PC-9 (cell line): ENCODE results near the gene LRRC27.

ENCODE experiments used
- EZH2 ChIP-seq: fragments of 200-600 bp; sonication (generic); IDR thresholded peaks from 2 replicates; pipeline ENCODE4 v1.8.0; 2017; ENCODE audit warnings: antibody characterized with exemption, low read depth
- TF ChIP-seq, protein P1 (sequence below): fragments of 200-600 bp; sonication (generic); conservative IDR thresholded peaks from 2 replicates; pipeline ENCODE4 v1.6.1; 2017; ENCODE audit warnings: mixed run types, antibody characterized with exemption, mild to moderate bottlenecking, moderate library complexity

DNA sequence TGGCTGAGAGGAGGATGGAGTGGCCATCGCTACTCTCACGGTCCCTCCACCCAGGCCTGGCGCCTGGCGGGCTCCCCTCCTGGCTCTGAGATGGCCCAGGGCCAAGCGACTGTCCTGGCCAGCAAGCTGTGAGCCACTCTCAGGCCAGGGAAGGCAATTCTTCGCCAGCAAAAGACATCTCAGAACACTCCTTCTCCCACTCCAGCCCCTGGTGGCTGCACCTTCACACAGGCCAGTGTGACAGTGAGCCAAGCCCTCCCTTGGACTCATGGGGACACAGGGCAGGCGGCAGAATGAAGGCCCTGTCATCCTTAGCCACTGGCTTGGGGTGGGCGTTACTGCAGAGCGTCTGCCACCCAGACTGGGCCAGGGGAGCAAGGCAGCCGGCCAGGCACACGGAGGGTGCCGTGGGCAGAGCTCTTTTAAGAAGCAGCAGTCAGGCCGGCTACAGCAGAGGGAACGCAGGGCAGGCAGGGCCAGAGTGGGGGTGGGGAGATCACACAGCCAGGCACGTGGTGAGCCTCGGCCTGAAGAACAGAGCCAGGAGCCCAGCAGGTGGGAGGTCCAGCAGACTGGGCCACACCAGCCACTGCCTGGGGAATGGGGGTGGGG lies 38.7 kb upstream of the LRRC27 start:
- TF ChIP-seq EZH2: no peak
- TF ChIP-seq, protein P1, sequence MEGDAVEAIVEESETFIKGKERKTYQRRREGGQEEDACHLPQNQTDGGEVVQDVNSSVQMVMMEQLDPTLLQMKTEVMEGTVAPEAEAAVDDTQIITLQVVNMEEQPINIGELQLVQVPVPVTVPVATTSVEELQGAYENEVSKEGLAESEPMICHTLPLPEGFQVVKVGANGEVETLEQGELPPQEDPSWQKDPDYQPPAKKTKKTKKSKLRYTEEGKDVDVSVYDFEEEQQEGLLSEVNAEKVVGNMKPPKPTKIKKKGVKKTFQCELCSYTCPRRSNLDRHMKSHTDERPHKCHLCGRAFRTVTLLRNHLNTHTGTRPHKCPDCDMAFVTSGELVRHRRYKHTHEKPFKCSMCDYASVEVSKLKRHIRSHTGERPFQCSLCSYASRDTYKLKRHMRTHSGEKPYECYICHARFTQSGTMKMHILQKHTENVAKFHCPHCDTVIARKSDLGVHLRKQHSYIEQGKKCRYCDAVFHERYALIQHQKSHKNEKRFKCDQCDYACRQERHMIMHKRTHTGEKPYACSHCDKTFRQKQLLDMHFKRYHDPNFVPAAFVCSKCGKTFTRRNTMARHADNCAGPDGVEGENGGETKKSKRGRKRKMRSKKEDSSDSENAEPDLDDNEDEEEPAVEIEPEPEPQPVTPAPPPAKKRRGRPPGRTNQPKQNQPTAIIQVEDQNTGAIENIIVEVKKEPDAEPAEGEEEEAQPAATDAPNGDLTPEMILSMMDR: no peak
